Measurements from ENCODE around the gene AHCYL2. TPM values are rescaled to one million over a fixed set of nuclear protein-coding genes. Genes with fewer than 3 reads are reported as not detected.

Gene AHCYL2
- polyA plus RNA-seq, 3 donors: 10.7 to 14.6 (median 12.1) TPM

GRCh38 chr7:129244220-129244619 lies 19.4 kb downstream of the AHCYL2 start:
- no peak overlapping the region for H3K9ac ChIP-seq (ENCODE audit: insufficient read depth, low read length, poor library complexity, severe bottlenecking)
- peaks cover 16% of the 10 kb centered on the region for H3K79me2 ChIP-seq (ENCODE audit: insufficient read depth, low read length)
- H3K4me2 ChIP-seq (replicated peaks; ENCODE audit: extremely low read depth, low read length, poor library complexity, severe bottlenecking): no peak overlapping the region
- H3K36me3 ChIP-seq (replicated peaks in 1 of 2; ENCODE audit: control insufficient read depth in 1 of 2, insufficient read depth in 2 of 2, low read length in 2 of 2): peaks cover 5 to 6% of the 10 kb centered on the region in 2 donors
- no peak for DNase-seq
- H3K27me3 Mint-ChIP-seq (ENCODE audit: low read depth in 3 of 3): peaks cover 0 to 1% (median 0%) of the 10 kb centered on the region in 3 donors
- H3K36me3 Mint-ChIP-seq: peaks cover 17 to 20% of the 10 kb centered on the region in 2 donors
- TF ChIP-seq CTCF (IDR thresholded peaks at IDR 0.05): no peak
- peaks cover 4% of the 10 kb centered on the region for H3K4me1 Mint-ChIP-seq
- no peaks in the 10 kb centered on the region for H3K4me1 ChIP-seq (ENCODE audit: control insufficient read depth in 1 of 2, insufficient read depth in 2 of 2, low read length in 2 of 2)
- H3K27me3 ChIP-seq (ENCODE audit: control insufficient read depth in 2 of 2, insufficient read depth in 2 of 2, low read length in 2 of 2): no peaks in the 10 kb centered on the region
- H3K9me3 Mint-ChIP-seq: peaks cover 0 to 9% (median 0%) of the 10 kb centered on the region in 7 donors
- no peak overlapping the region for H3K4me3 Mint-ChIP-seq
- no peak overlapping the region for H3K27ac ChIP-seq (ENCODE audit: low read depth in 1 of 2, low read length in 2 of 2)
- no CpG with 5 or more reads among the region's 1 CpG for WGBS (ENCODE audit: insufficient coverage)
- H2AFZ ChIP-seq (ENCODE audit: insufficient read depth, low read depth, low read length, poor library complexity, severe bottlenecking): no peak overlapping the region
- no peaks in the 10 kb centered on the region for H3K9me3 ChIP-seq (replicated peaks in 1 of 2; ENCODE audit: control insufficient read depth in 1 of 2, insufficient read depth in 1 of 2, low read length in 2 of 2)
- H3K4me3 ChIP-seq (replicated peaks in 1 of 3; ENCODE audit: low read depth in 2 of 3, low read length in 3 of 3): no peak overlapping the region
- intact Hi-C loops (cut with micrococcal nuclease): no loop called here
- no peak overlapping the region for H3K27ac Mint-ChIP-seq
- H4K20me1 ChIP-seq (ENCODE audit: insufficient read depth, low read length): peaks cover 25% of the 10 kb centered on the region

GRCh38 chr7:129245533-129245932 lies 20.7 kb downstream of the AHCYL2 start:
- no CpG with 5 or more reads among the region's 3 CpGs for WGBS (ENCODE audit: insufficient coverage)
- H3K4me1 ChIP-seq (ENCODE audit: control insufficient read depth in 1 of 2, insufficient read depth in 2 of 2, low read length in 2 of 2): no peaks in the 10 kb centered on the region

More at GRCh38 chr7:129245533-129245932, 20.7 kb downstream of the AHCYL2 start:
- intact Hi-C loops (cut with micrococcal nuclease): no loop called here
- Histone ChIP-seq H3K27ac (ENCODE audit: low read depth in 1 of 2, low read length in 2 of 2) (no peak overlapping the region), H3K9ac (ENCODE audit: insufficient read depth, low read length, poor library complexity, severe bottlenecking) (no peak overlapping the region), H3K9me3 (replicated peaks in 1 of 2; ENCODE audit: control insufficient read depth in 1 of 2, insufficient read depth in 1 of 2, low read length in 2 of 2) (no peaks in the 10 kb centered on the region), H2AFZ (ENCODE audit: insufficient read depth, low read depth, low read length, poor library complexity, severe bottlenecking) (no peak overlapping the region), H4K20me1 (ENCODE audit: insufficient read depth, low read length) (peaks cover 20% of the 10 kb centered on the region), H3K4me3 (replicated peaks in 1 of 3; ENCODE audit: low read depth in 2 of 3, low read length in 3 of 3) (no peak overlapping the region), H3K27me3 (ENCODE audit: control insufficient read depth in 2 of 2, insufficient read depth in 2 of 2, low read length in 2 of 2) (no peaks in the 10 kb centered on the region), H3K4me2 (replicated peaks; ENCODE audit: extremely low read depth, low read length, poor library complexity, severe bottlenecking) (no peak overlapping the region), H3K36me3 (replicated peaks in 1 of 2; ENCODE audit: control insufficient read depth in 1 of 2, insufficient read depth in 2 of 2, low read length in 2 of 2) (peaks cover 0 to 6% of the 10 kb centered on the region in 2 donors), H3K79me2 (ENCODE audit: insufficient read depth, low read length) (peaks cover 20% of the 10 kb centered on the region)
- no peak for TF ChIP-seq CTCF (IDR thresholded peaks at IDR 0.05)
- peaks cover 4% of the 10 kb centered on the region for H3K4me1 Mint-ChIP-seq
- peaks cover 11 to 16% of the 10 kb centered on the region in 2 donors for H3K36me3 Mint-ChIP-seq
- peaks cover 0 to 4% (median 0%) of the 10 kb centered on the region in 3 donors for H3K27me3 Mint-ChIP-seq (ENCODE audit: low read depth in 3 of 3)
- H3K27ac Mint-ChIP-seq: no peak overlapping the region
- DNase-seq: no peak
- H3K9me3 Mint-ChIP-seq: peaks cover 0 to 9% (median 0%) of the 10 kb centered on the region in 7 donors
- no peak overlapping the region for H3K4me3 Mint-ChIP-seq
